ENCODE measurements around the gene PIMREG.

DNA sequence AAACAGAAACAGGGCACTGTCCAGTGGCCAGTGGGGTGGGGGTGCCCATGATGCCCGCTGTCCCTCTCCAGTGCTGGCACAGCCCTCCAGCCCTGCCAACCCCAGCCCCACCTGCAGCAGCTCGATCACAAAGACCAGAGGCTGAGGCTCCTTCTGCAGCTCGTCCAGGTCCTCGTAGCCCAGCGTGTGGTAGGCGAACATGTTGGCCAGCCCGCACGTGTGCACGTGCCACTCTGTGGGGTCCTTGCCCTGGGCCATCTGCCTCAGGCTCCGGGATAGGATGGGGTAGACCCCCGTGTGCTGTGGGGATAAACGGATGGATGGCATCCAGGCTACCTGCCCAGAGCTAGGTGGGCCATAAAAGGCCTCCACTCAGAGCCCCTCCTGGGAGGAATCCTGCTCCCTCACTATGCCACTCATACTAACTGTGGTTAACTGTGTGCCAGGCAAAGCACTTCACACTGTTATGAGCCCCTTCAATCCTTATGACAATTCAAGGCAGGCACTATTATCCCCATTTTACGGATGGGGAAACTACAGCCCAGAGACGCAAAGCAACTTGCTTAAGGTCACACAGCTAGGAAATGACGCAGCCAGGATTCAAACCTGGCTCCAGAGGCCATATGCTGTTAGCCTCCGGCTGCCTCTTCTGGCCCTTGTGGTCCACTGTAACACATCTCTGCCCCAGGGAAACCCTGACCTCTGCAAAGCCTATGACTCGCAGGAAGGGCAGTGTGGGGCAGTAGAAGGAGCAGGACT, 15.9 kb upstream of the PIMREG start:
- no peak for TF ChIP-seq POLR2AphosphoS5 (IDR thresholded peaks at IDR 0.05; ENCODE audit: low read depth, low read length)
- no peak for TF ChIP-seq SIN3A (IDR thresholded peaks at IDR 0.05; ENCODE audit: borderline replicate concordance, insufficient read depth, low read length)
- TF ChIP-seq TAF1 (IDR thresholded peaks at IDR 0.05; ENCODE audit: borderline replicate concordance, insufficient read depth, low read length): no peak
- TF ChIP-seq, protein P1, sequence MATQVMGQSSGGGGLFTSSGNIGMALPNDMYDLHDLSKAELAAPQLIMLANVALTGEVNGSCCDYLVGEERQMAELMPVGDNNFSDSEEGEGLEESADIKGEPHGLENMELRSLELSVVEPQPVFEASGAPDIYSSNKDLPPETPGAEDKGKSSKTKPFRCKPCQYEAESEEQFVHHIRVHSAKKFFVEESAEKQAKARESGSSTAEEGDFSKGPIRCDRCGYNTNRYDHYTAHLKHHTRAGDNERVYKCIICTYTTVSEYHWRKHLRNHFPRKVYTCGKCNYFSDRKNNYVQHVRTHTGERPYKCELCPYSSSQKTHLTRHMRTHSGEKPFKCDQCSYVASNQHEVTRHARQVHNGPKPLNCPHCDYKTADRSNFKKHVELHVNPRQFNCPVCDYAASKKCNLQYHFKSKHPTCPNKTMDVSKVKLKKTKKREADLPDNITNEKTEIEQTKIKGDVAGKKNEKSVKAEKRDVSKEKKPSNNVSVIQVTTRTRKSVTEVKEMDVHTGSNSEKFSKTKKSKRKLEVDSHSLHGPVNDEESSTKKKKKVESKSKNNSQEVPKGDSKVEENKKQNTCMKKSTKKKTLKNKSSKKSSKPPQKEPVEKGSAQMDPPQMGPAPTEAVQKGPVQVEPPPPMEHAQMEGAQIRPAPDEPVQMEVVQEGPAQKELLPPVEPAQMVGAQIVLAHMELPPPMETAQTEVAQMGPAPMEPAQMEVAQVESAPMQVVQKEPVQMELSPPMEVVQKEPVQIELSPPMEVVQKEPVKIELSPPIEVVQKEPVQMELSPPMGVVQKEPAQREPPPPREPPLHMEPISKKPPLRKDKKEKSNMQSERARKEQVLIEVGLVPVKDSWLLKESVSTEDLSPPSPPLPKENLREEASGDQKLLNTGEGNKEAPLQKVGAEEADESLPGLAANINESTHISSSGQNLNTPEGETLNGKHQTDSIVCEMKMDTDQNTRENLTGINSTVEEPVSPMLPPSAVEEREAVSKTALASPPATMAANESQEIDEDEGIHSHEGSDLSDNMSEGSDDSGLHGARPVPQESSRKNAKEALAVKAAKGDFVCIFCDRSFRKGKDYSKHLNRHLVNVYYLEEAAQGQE (IDR thresholded peaks at IDR 0.05; ENCODE audit: insufficient read depth in 1 of 2, low read depth in 2 of 2, low read length in 2 of 2): no peak
